ENCODE measurements around the gene RBBP4.
"Not testable (repeated sequence)": the region's sequence is repeated elsewhere in the genome, so short reads cannot be mapped to it uniquely, and the experiment has no call there.

RBBP4 gene

GRCh38 chr1:32639489-32640075, 11.4 kb upstream of the RBBP4 start:
- no peak for DNase-seq (ENCODE audit: low read depth, low spot score)

- not testable (repeated sequence) for DNase-seq (ENCODE audit: low read depth, low spot score)
Observed at GRCh38 chr1:32642292-32642827, 8.6 kb upstream of the RBBP4 start.

GRCh38 chr1:32644426-32644825, 6.6 kb upstream of the RBBP4 start:
- DNase-seq (ENCODE audit: low read depth, low spot score) = no peak

GRCh38 chr1:32647308-32648134, 3.5 kb upstream of the RBBP4 start:
- no peak for DNase-seq (ENCODE audit: low read depth, low spot score)

GRCh38 chr1:32650248-32650751, 708 bp upstream of the RBBP4 start, which contains the start of gene ZBTB8OS:
TSS of gene ZBTB8OS (minus strand) at chr1:32650550. CDS start at chr1:32650529, 21 bp downstream.
- DNase-seq (ENCODE audit: low read depth, low spot score) = peak; percentile 66

GRCh38 chr1:32651461-32652073, 559 bp downstream of the RBBP4 start:
- no peak for DNase-seq (ENCODE audit: low read depth, low spot score)

GRCh38 chr1:32652244-32652962, 1.4 kb downstream of the RBBP4 start:
- no peak for DNase-seq (ENCODE audit: low read depth, low spot score)

GRCh38 chr1:32659581-32659980, 8.6 kb downstream of the RBBP4 start:
- DNase-seq (ENCODE audit: low read depth, low spot score) = no peak

- DNase-seq (ENCODE audit: low read depth, low spot score) = no peak
Observed at GRCh38 chr1:32665915-32666314, 14.9 kb downstream of the RBBP4 start.

- no peak for DNase-seq (ENCODE audit: low read depth, low spot score)
Observed at GRCh38 chr1:32666901-32667566, 16.0 kb downstream of the RBBP4 start.

- DNase-seq (ENCODE audit: low read depth, low spot score) = not testable (repeated sequence)
Observed at GRCh38 chr1:32668716-32669115, 17.7 kb downstream of the RBBP4 start.

- no peak for DNase-seq (ENCODE audit: low read depth, low spot score)
Observed at GRCh38 chr1:32676945-32677344, 25.9 kb downstream of the RBBP4 start.

- DNase-seq (ENCODE audit: low read depth, low spot score) = not testable (repeated sequence)
Observed at GRCh38 chr1:32679993-32680392, 29.0 kb downstream of the RBBP4 start.

GRCh38 chr1:32680642-32681041, 29.6 kb downstream of the RBBP4 start:
- no peak for DNase-seq (ENCODE audit: low read depth, low spot score)

GRCh38 chr1:32681509-32681908, 30.5 kb downstream of the RBBP4 start:
- no peak for DNase-seq (ENCODE audit: low read depth, low spot score)

- DNase-seq (ENCODE audit: low read depth, low spot score) = no peak
Observed at GRCh38 chr1:32681999-32682398, 31.0 kb downstream of the RBBP4 start.

GRCh38 chr1:32683397-32683796, 32.4 kb downstream of the RBBP4 start:
- DNase-seq (ENCODE audit: low read depth, low spot score) = no peak

- no peak for DNase-seq (ENCODE audit: low read depth, low spot score)
Observed at GRCh38 chr1:32684167-32684811, 33.3 kb downstream of the RBBP4 start.

GRCh38 chr1:32685498-32685897, 34.5 kb downstream of the RBBP4 start:
- DNase-seq (ENCODE audit: low read depth, low spot score) = no peak

GRCh38 chr1:32686387-32686786, 35.4 kb downstream of the RBBP4 start:
- DNase-seq (ENCODE audit: low read depth, low spot score) = no peak
